ENCODE data around the gene RAB11A. TPM values are rescaled to one million over a fixed set of nuclear protein-coding genes. Genes with fewer than 3 reads are reported as not detected.

The RAB11A gene
- total RNA-seq, result 100 to 1,000 TPM; 139 to 183 TPM

- Mint-ChIP-seq H3K4me1 (peaks cover 27% of the 10 kb centered on the region), H3K4me3 (peak within 1 kb of the TSS; percentile 98), H3K9me3 (ENCODE audit: low read depth) (no peaks in the 10 kb centered on the region), H3K36me3 (peaks cover 4% of the 10 kb centered on the region), H3K27ac (peak within 1 kb of the TSS; percentile 99), H3K27me3 (no peaks in the 10 kb centered on the region)
- CTCF ChIA-PET, result interaction anchor here (0.6 to 2.7 kb wide), 21 partner anchors 8 to 630 kb away, joined by 3 to 20 read pairs (median 4); partner anchors contain the start of genes DENND4A, INTS14 and SNAPC5
- ATAC-seq, result peak; percentile 94
- peak; percentile 97 for DNase-seq
These were observed at the start of gene RAB11A for GRCh38 chr15:65869126-65869953. Gene RAB11A (plus strand): TSS chr15:65869491. CDS start chr15:65869586, 95 bp downstream.

- CTCF ChIA-PET, result interaction anchor here (1.1 to 4.1 kb wide), 5 partner anchors 10 to 28 kb away, joined by 4 to 30 read pairs (median 10); partner anchors contain the start of gene DENND4A
- peak; percentile 6 for ATAC-seq
- Mint-ChIP-seq H3K27ac (peak overlapping the region; percentile 38), H3K36me3 (peaks cover 5% of the 10 kb centered on the region), H3K9me3 (ENCODE audit: low read depth) (no peaks in the 10 kb centered on the region), H3K27me3 (peaks cover 2% of the 10 kb centered on the region), H3K4me3 (no peak overlapping the region), H3K4me1 (peaks cover 56% of the 10 kb centered on the region)
- DNase-seq, result no peak
These were observed 49.7 kb upstream of the RAB11A start for GRCh38 chr15:65819563-65819960.

- CTCF ChIA-PET, result interaction anchor here (3.5 to 4.1 kb wide), 2 partner anchors 8 to 29 kb away, joined by 16 to 30 read pairs; partner anchors contain the start of gene DENND4A
- ATAC-seq (no peak), DNase-seq (no peak)
- Mint-ChIP-seq H3K27ac (no peak overlapping the region), H3K4me3 (no peak overlapping the region), H3K9me3 (ENCODE audit: low read depth) (no peaks in the 10 kb centered on the region), H3K27me3 (peaks cover 2% of the 10 kb centered on the region), H3K4me1 (peaks cover 52% of the 10 kb centered on the region), H3K36me3 (peaks cover 5% of the 10 kb centered on the region)
These were observed 48.2 kb upstream of the RAB11A start for GRCh38 chr15:65821070-65821469.

DNA sequence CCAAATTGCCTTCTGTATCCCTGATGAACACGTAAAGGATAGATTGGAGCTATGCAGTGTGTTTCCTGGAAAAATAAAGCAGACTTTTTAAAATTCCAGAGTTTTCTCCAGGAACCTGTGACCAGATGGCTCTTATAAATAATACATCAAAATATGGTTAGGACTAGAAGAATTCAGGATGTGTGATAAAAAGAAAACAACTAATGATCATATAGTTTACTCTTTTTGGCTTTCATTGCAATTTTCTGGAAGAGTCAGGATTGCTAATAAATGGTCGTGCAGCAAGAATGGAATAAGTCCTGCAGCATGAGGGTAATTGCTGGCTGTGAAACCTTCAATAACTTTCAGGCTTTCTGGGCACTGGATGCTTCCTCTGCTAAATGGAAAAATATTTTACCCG is 47.0 kb upstream of the RAB11A start:
- no peak overlapping the region for H3K4me3 Mint-ChIP-seq
- H3K4me1 Mint-ChIP-seq, result peaks cover 47% of the 10 kb centered on the region
- DNase-seq, result no peak
- peaks cover 4% of the 10 kb centered on the region for H3K36me3 Mint-ChIP-seq
- no peak overlapping the region for H3K27ac Mint-ChIP-seq
- no peaks in the 10 kb centered on the region for H3K9me3 Mint-ChIP-seq (ENCODE audit: low read depth)
- H3K27me3 Mint-ChIP-seq, result peaks cover 2% of the 10 kb centered on the region
- ATAC-seq, result no peak
- CTCF ChIA-PET, result interaction anchor here (0.6 to 3.1 kb wide), 7 partner anchors 10 to 220 kb away, joined by 3 to 24 read pairs (median 4); partner anchors contain the start of gene DENND4A

- DNase-seq (no peak), ATAC-seq (no peak)
- no peaks in the 10 kb centered on the region for H3K9me3 Mint-ChIP-seq (ENCODE audit: low read depth)
- H3K4me1 Mint-ChIP-seq, result peaks cover 49% of the 10 kb centered on the region
- no peak overlapping the region for H3K27ac Mint-ChIP-seq
- no peaks in the 10 kb centered on the region for H3K27me3 Mint-ChIP-seq
- H3K4me3 Mint-ChIP-seq, result no peak overlapping the region
- peaks cover 1% of the 10 kb centered on the region for H3K36me3 Mint-ChIP-seq
- CTCF ChIA-PET, result interaction anchor here (0.7 to 3.1 kb wide), 10 partner anchors 8 to 186 kb away, joined by 3 to 24 read pairs (median 4); partner anchors contain the start of gene DENND4A
These were observed 45.1 kb upstream of the RAB11A start for GRCh38 chr15:65824031-65824743.

DNA sequence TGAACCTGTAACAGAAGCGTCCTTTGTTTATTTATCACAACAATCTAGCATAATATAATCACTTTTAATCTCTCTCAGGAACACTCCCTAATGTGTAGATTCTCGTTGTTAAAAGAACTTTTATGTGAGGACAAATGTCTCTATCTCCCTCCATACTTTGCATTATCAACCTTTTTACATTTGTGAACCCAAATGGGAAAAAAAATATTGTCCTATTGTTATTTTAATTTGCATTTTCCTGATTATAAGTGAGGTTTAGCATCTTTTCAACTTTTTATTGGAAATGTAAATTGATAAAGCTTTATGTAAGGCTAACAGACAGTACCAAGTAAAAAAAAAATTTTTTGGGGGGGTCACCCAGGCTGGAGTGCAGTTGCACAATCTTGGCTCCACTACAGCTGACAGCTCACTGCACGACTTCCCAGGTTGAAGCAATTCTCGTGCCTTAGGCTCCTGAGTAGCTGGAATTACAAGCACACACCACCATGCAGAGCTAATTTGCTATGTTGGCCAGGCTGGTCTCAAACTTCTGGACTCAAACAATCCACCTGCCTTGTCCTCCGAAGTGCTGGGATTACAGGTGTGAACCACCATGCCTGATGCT is 44.2 kb upstream of the RAB11A start:
- H3K4me3 Mint-ChIP-seq, result no peak overlapping the region
- ATAC-seq (no peak), DNase-seq (no peak)
- H3K9me3 Mint-ChIP-seq (ENCODE audit: low read depth), result no peaks in the 10 kb centered on the region
- CTCF ChIA-PET, result interaction anchor here (0.9 to 3.1 kb wide), 6 partner anchors 9 to 33 kb away, joined by 3 to 24 read pairs (median 4); partner anchors contain the start of gene DENND4A
- no peak overlapping the region for H3K27ac Mint-ChIP-seq
- H3K27me3 Mint-ChIP-seq, result no peaks in the 10 kb centered on the region
- peaks cover 44% of the 10 kb centered on the region for H3K4me1 Mint-ChIP-seq
- peaks cover 1% of the 10 kb centered on the region for H3K36me3 Mint-ChIP-seq

- Mint-ChIP-seq H3K4me1 (peaks cover 36% of the 10 kb centered on the region), H3K9me3 (ENCODE audit: low read depth) (no peaks in the 10 kb centered on the region), H3K27ac (peak overlapping the region; percentile 70), H3K27me3 (no peaks in the 10 kb centered on the region), H3K4me3 (no peak overlapping the region), H3K36me3 (peaks cover 1% of the 10 kb centered on the region)
- ATAC-seq (no peak), DNase-seq (no peak)
- CTCF ChIA-PET, result interaction anchor here (0.7 to 1.6 kb wide), 4 partner anchors 14 to 35 kb away, joined by 3 to 4 read pairs (median 4); partner anchors contain the start of gene DENND4A
These were observed 42.2 kb upstream of the RAB11A start for GRCh38 chr15:65827065-65827464.

- CTCF ChIA-PET, result interaction anchor here (0.5 to 1.5 kb wide), 11 partner anchors 9 to 191 kb away, joined by 3 to 16 read pairs (median 4); partner anchors contain the start of gene DENND4A
- Mint-ChIP-seq H3K4me1 (peaks cover 51% of the 10 kb centered on the region), H3K36me3 (peaks cover 1% of the 10 kb centered on the region), H3K27me3 (no peaks in the 10 kb centered on the region), H3K4me3 (peak overlapping the region; percentile 20), H3K27ac (peak overlapping the region; percentile 77), H3K9me3 (ENCODE audit: low read depth) (no peaks in the 10 kb centered on the region)
- no peak for DNase-seq
- peak; percentile 74 for ATAC-seq
These were observed 40.7 kb upstream of the RAB11A start for GRCh38 chr15:65828585-65828984.

DNA sequence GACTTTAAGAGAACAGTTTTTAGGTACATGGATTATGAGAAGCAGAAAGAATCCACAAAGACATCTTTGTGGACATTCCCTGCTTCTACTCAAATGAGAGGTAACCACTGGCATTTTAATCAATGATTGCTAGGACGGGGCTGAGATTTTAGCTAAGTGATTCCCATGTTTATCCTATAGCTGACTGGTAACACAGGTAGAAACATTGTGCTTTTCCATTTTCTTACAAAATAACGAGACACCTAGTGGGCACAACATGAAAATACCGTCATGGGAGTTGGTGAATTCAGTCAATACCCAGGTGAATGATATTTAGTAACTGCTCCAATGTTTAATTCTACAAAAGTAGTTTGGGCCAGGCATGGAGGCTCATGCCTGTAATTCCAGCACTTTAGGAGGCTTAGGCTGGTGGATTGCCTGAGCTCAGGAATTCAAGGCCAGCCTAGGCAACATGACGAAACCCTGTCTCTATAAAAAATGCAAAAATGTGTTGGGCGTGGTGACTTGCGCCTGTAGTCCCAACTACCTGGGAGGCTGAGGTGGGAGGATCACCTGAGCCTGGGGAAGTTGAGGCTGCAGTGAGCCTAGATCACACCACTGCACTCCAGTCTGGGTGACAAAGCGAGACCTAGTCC is 40.0 kb upstream of the RAB11A start:
- CTCF ChIA-PET, result interaction anchor here (0.5 to 1.5 kb wide), 14 partner anchors 10 to 191 kb away, joined by 3 to 16 read pairs (median 4); partner anchors contain the start of gene DENND4A
- Mint-ChIP-seq H3K4me3 (peak overlapping the region; percentile 20), H3K9me3 (ENCODE audit: low read depth) (no peaks in the 10 kb centered on the region), H3K36me3 (peaks cover 1% of the 10 kb centered on the region), H3K27me3 (no peaks in the 10 kb centered on the region), H3K4me1 (peaks cover 52% of the 10 kb centered on the region), H3K27ac (peak overlapping the region; percentile 77)
- DNase-seq (no peak), ATAC-seq (peak; percentile 37)

DNA sequence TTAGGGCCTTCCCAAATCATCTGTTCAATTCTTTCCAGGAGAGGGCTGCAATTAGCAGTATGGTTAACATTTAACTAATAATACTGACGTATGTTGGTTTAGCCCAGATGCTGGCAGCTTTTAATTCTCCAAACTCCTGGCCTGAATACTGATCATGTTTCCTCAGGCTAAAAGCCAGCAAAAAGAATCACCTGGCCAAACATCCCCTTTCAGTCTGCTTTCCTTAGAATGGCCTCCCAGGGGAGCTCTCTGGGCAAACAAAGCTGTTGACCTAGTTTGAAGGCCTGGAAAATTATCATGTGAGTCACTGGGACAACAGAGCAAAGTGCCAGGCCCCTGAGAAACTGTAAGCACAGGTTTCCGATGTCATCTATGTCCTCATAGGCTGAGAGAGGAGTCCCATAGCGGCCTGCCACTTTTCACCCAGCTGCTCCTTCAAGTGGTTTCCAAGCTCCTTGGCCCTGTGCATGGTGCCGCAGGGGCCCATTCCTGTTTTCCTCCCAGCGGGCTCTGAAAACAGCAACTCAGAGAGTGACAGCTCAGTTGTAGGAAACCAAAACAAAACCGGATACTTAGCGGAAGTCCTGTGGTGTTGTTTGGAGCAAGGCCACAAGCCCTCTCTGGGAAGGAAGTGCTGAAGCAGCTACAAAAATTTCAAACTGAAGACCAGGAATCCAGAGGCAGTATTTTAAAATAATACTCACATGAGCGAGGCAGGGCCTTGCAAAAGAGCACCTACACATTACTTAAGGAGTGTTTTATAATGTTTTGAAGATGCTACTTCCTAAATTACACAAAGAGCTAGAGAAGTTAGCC is 36.5 kb upstream of the RAB11A start:
- H3K4me1 Mint-ChIP-seq, result peaks cover 48% of the 10 kb centered on the region
- CTCF ChIA-PET, result interaction anchor here (0.5 to 7.2 kb wide), 22 partner anchors 9 to 303 kb away, joined by 3 to 48 read pairs (median 5); partner anchors contain the start of genes DENND4A, HACD3, INTS14 and RAB11A
- peak; percentile 80 for DNase-seq
- H3K27ac Mint-ChIP-seq, result peak overlapping the region; percentile 95
- H3K27me3 Mint-ChIP-seq, result no peaks in the 10 kb centered on the region
- peaks cover 1% of the 10 kb centered on the region for H3K36me3 Mint-ChIP-seq
- no peaks in the 10 kb centered on the region for H3K9me3 Mint-ChIP-seq (ENCODE audit: low read depth)
- peak; percentile 77 for ATAC-seq
- peak overlapping the region; percentile 51 for H3K4me3 Mint-ChIP-seq

GRCh38 chr15:65833501-65834205 is 35.6 kb upstream of the RAB11A start:
- Mint-ChIP-seq H3K36me3 (no peaks in the 10 kb centered on the region), H3K4me1 (peaks cover 40% of the 10 kb centered on the region), H3K9me3 (ENCODE audit: low read depth) (no peaks in the 10 kb centered on the region), H3K27ac (peak overlapping the region; percentile 95), H3K4me3 (peak overlapping the region; percentile 51), H3K27me3 (no peaks in the 10 kb centered on the region)
- ATAC-seq (peak; percentile 21), DNase-seq (no peak)
- CTCF ChIA-PET, result interaction anchor here (0.8 to 7.2 kb wide), 16 partner anchors 8 to 304 kb away, joined by 3 to 48 read pairs (median 6); partner anchors contain the start of genes DENND4A, HACD3 and RAB11A
